GM12872 (cell line): ENCODE data around the gene CALML6.

ENCODE experiments used
- TF ChIP-seq, protein P1 (sequence below): IDR thresholded peaks from 3 replicates; pipeline ENCODE4 v1.5.1; 2011; ENCODE audit warnings: low read depth, mild to moderate bottlenecking, low read length, moderate library complexity; ENCODE audit not compliant: insufficient read depth

Gene CALML6

DNA sequence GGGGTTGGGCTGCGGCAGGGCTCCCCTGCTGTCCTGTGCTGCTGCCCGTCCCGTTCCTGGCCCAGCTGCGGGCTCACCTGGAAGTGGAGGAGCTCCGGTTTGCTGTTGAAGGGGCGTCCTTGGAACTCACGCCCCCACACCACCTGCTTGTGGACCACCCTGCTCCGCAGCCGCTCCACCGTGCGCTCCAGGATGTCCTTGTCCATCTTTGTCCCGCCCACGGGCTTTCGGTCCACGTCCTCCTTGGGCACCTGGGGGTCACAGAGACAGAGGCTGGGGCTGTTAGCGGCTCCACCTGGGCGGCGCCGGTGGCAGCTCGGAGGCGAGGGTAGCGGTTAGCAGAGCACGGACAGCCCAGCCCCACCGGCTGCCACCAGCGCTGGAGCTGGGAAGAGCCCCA is 49.8 kb downstream of the CALML6 start:
- TF ChIP-seq, protein P1, sequence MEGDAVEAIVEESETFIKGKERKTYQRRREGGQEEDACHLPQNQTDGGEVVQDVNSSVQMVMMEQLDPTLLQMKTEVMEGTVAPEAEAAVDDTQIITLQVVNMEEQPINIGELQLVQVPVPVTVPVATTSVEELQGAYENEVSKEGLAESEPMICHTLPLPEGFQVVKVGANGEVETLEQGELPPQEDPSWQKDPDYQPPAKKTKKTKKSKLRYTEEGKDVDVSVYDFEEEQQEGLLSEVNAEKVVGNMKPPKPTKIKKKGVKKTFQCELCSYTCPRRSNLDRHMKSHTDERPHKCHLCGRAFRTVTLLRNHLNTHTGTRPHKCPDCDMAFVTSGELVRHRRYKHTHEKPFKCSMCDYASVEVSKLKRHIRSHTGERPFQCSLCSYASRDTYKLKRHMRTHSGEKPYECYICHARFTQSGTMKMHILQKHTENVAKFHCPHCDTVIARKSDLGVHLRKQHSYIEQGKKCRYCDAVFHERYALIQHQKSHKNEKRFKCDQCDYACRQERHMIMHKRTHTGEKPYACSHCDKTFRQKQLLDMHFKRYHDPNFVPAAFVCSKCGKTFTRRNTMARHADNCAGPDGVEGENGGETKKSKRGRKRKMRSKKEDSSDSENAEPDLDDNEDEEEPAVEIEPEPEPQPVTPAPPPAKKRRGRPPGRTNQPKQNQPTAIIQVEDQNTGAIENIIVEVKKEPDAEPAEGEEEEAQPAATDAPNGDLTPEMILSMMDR, result no peak

DNA sequence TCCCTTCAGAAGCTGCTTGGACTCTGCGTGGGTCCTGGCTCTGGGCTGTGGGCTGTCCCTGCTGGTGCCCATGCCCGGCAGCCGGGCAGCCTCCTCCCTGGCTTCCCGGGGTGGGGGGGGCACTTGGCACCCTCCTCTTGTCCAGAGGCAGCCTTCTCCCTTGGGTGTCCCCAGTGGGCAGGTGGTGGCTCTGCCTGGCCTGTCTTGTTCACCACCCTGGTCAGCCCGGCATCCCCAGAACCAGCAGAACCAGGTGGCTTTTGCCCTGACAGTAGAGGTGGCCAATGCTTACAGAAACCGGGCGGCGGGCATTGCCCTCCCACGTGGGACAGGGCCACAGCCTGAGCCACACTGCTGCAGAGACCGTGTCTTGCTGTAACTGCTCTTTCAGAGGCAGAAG is 50.5 kb downstream of the CALML6 start:
- TF ChIP-seq, protein P1, result no peak

DNA sequence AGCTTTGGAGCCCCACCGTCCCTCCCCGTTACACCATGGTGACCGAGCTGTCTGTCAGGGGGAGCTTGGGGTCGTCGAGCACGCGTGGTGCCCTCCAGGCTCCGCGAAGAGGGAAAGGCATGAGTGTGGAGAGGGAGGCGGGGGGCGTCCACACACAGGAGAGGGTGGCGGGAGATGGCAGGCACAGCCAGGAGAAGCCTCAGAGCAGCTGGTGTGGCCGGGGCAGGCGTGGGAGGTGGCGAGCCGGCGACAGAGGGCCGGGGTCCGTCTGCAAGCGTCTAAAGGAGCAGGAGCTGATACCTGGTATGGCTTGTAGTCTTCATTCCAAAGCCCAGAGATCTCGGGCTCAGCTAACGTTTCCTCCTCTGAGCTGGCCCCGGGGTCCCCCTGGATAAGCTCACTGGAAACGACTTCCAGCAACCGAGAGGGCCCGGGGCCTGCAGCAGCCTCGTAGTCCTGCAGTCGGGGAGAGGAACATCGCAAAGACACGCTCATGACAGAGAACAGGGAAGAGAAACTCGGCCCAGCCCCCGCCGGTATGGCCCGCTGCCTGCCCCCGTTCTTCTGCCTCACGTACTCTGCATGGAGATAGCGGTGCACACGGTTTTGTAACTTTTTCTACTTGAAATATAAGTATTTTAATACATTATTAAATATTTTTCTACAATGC is 51.1 kb downstream of the CALML6 start:
- TF ChIP-seq, protein P1, result no peak
